ENCODE measurements around the gene FANCI.
A peak's percentile ranks its signal among the peaks of the same experiment; 100 is the strongest.

FANCI gene

GRCh38 chr15:89308236-89308635 lies 64.5 kb downstream of the FANCI start:
- DNase-seq = peak; percentile 54 to 64 (median 59)

GRCh38 chr15:89309993-89310392 lies 66.2 kb downstream of the FANCI start:
- no peak for DNase-seq

DNA sequence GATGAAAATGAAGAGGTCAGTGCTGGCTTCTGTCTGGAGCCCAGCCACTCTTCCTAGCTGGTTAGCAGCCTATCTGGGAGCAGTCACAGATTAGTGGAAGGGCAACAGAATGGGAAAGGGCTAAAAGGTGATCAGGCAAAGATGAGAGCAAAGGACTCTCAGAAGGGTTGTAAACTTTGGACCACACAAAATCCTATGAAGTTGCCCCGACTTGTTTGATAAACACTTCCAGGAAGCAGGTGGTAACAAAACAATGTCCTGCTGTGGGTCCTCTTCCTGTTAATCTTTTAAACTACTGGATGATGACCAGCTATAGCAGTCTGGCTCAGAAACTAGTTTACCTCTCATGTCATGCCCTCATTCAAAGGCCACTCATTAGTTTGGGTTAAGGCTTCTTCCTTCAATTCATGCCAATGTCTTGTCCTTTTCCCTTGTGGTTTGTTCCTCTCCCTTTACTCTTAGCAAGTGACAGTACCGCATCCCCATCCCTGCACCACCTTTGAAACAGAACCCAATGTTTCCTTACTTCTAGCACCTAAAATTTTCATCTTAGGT lies 71.7 kb downstream of the FANCI start:
- no peak for DNase-seq

DNA sequence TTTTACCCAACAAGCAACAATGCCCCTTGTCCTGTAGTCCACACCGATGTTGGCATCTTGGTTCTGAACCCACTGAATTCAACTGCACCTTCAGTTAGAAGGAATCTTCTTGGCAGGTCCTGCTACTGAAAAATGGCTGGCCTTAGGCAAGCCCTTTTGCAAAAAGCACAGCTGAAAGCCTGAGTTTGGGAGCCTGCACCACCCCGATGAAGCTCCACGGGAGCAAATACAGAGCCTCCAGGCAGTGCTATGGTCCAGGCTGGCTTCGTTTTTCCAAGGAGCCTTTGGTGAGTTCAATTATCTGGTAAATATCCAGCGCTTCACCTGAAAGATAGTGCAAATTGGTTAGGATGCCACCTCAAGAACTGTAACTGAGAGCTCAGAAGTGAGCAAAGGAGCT lies 72.7 kb downstream of the FANCI start:
- no peak for DNase-seq

- peak; percentile 76 to 86 (median 77) for DNase-seq
These were observed 73.5 kb downstream of the FANCI start for GRCh38 chr15:89317186-89317720.

DNA sequence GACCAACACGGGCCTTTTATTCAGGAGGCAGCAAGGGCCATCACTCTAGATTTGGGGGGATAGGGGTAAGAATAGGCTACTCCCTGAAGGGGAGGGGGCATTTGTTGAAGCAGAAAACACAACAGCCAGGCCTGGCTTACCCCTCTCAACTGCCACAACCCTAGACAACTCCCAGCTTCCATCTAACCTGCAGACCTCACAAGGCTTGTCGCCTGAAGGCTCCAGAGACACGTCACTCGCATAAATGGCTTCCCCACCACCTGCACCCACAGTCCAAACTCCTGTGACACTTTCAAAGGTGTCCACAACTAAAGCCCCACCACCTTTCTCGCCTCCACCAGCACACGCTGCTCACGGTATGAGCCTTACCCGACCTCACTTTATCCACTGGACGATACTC lies 75.9 kb downstream of the FANCI start:
- no peak for DNase-seq

DNA sequence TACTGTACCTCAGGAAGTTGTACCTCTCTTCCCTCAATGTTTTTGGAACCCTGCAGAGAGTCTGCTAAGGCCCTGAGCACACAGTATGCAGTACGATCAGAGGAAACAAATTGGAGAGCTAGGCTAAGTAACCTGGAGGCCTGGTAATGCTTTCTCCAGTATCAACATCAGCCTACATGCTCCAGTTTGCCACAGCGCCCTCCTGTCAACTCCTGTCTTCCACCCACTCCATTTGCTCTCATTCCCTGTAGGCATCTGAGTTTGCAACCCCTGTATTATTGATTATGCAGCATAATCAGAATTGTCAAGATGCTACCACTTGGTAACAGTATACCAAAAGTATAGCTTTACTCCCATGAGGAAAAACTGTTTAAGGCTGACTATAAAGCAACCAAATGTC lies 76.4 kb downstream of the FANCI start:
- no peak for DNase-seq

DNA sequence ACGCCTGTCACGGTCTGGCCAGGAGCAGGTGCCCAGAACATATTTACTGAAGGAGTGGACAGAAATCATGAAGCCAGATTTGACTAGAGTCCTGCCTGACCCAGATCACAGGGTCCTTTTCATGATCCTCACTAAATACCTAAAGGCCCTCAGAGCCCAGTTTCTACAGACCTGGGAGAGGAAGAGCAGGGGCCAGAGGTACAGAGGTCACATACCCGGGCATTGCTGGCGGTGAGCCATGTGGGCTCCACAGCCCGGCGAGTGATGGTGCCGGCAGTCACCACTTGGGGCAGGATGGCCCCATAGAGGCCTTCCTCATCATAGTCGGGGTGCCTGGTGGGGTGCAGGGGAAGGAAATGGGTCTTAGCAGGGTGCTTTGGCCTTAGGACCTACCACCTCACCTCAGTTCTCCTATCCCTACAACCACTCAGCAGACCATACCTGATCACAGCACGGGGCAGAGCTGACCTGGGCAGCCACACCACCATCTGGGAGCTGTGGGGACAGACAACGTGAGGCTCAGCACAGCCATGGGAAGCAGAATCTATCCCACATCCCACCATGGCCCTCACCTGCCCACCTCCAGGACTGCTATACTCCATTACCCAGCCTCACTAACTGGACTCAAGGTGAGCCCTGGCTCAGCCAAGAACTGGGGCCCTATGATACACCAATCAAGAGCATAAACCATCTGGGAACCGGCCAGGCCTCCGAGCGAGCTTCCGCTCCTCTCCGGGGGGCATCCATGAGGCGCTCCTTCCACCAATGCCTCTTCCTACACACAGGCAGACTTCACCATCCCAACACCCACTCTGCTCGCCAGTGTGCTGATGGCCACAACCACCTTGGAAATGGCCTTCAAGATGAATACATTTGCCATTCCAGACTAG lies 78.0 kb downstream of the FANCI start:
- DNase-seq = peak in 1 of 3 donors; percentile 25

- no peak for DNase-seq
These were observed 79.0 kb downstream of the FANCI start for GRCh38 chr15:89322822-89323221.

DNA sequence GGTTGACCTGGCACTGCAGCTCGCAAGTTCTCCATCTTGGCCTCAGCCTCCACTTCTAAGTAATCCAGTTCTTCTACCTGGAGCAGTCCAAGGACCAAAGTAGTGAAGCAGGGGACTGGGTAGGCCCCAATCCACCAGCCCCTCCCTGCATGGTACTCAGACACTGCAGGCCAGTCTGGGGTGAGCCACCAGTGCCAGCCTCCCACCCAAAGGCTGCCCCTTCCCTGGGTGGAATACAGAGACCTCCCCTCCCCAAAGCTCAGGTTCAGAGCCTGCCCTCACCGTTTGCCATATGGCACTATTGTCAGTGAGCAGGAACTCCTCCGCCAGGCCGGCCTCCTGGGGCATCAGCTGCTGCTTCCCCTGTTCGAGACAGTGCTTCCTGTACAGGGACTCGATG lies 80.0 kb downstream of the FANCI start:
- no peak for DNase-seq

GRCh38 chr15:89325039-89325803 lies 81.4 kb downstream of the FANCI start:
- DNase-seq = no peak

DNA sequence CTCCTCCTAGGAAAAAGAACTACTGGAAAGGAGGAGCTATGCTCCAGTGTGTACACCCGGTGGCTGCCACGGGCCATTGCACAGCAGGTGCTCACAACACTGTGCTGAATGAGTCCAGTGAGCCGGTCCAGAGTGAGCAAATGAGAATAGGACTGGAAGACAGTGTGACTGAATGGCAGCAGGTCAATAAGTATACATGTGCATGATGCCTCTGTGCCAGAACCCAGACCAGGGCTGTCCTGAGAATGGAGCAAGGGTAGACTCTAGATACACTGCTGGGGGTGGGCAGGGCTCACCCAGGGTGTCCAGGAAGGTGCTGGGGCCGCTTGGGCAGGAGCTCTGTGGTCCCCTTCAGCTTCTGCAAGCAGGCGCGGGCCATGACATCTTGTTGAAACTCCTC lies 82.5 kb downstream of the FANCI start:
- no peak for DNase-seq

DNA sequence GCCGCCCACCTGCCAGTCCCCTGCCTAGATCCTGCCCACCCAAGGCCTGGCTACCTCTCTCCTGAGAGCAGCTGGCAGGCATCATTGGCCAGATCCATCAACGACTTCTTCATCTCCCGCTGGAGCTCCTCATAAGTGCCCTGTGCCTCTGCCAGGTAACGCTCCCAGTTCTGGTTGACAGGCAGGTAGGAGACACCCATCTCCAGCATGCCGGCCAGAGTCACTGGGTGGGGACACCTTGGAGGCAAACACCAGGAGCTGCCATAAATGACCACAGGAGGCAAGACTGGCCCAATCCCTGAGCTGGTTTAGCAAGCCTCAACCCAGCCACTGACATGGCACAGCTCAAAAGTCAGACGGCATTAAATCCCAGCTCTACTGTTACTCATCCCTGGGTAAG lies 83.3 kb downstream of the FANCI start:
- DNase-seq = no peak

DNA sequence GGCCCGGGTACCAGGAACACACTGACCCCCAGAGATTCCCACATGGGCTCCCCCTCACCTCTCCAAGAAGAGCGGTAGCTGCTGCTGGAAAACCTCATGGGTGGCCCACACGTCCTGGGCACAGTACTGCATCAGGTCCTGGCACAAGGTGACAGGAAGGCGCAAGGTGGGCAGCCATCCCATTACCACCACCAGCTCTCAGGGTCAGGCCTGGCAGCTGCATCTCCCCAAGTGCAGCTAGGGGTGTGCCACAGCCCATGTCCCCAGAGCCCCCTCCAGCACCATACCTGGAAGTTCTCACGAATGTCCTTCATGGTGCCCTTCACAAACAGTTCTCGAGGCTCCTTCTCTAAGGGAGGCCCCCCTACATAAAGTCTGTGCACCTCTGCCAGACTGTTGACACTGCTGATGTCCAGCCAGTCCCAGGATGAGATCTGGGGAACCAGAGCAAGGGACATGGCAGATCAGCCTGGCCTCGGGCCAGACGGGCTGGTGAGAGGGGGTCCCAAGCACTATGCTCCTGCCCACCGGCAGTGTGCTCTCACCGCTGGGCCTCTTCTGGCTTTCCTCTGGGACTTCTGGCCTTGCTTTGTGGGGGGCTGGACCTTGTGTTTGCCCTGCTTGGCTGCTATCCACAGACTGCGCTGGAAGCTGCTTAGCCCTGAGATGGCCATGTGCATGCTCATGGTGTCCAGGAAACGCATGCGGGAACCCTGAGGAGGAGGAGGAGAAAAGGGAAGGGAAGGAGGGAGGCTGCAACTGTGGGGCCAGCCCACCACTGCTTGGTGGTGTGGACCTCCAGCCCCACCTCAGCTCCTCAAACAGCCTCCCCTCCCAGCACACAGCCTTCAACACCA lies 84.8 kb downstream of the FANCI start:
- no peak for DNase-seq

- no peak for DNase-seq
These were observed 85.7 kb downstream of the FANCI start for GRCh38 chr15:89329329-89330084.

DNA sequence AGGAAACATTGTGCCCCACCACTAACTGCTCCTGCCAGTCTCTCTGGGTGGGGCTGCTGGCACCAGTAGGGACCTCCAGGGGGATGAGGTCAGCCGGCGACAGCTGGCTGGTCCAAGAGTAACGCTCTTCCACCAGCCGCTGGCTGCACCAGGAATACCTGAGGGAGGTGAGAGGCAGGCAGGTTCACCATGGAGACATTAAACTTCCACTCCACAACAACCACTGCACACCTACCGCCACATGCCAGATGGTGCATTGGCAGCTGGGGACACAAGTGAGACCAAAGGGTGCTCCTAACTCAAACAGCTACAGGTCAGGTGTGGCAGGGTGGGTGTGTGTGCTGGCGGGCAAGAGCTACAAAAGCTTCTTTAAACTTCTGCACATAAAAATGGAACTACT lies 86.3 kb downstream of the FANCI start:
- DNase-seq = no peak

DNA sequence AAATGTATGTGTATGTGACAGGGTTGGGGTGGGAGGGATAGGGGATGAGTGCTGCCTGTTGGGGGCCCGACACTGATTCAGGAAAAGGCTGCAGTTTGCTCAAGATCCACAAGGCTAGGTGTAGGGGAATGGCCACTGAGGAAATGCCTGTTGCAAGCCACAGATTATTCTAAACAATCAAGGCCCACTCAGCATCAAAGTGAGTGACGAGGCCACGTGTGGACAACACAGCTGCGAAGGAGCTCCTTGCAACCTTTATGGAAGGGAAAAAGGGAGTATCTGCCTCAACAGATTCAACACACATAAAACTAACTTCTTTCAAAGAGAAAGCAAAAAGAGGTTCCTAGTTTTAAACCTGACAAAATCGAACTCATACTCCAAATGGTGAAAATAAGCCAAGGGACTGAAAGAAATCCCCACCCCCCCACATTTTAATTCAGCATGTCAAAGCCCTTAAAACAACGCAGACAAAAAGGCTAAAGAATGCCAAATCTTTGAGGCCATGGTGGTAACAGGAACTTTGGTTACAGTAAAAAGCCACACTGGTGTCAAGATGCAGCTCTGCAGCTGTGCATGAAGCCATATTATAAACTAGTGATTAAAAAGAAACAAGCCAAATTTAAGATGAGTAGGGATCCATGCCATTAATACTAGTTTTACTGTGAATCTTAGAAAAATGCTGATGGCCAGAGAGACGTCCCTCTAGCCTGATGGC lies 87.3 kb downstream of the FANCI start:
- no peak for DNase-seq

DNA sequence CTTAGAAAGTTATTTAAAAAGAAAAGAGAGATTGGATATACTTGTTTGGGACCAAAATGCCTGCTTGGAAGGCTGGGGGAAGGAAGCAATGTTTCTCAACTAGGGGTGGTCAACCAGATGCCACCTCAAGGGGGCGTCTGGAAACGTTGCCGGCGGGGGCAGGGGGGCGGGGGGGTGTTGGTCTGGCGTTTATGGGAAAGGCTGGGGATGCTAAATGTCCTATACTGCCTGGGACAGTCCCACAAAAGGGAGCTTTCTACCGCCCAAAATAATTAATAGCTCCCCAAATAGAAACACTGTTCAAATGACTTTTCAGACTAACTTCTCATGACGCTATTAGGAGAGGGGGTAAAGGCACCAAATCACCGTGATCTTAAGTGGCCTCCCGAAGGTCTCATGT lies 88.7 kb downstream of the FANCI start:
- peak; percentile 36 to 62 (median 40) for DNase-seq

- DNase-seq = no peak
These were observed 89.5 kb downstream of the FANCI start for GRCh38 chr15:89333011-89333860.

DNA sequence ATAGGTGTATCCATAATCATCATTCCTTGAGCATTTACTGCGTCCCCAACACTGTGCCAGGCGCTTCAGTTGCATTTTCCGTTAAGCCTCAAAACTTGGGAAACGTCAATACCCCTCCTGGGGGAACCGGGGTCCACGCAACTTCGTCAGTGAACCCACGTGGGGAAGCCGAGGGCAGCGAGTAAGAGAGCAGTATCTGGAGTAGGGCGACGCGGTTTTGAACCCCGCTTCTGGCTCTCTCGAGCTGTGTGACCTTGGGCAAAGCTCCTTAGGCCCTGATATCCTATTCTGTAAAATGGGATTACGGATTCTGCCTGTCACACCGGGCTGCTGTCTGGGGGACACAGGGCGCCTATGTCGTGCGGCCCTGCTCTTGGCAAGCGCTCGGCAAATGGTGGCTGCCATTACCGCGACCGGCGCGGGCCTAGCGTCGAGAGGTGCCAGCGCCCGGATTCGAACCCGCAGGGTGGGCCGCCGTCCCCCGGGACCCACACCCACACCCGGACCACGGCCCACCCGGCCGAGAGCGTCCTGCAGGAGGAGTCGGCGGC lies 90.3 kb downstream of the FANCI start:
- DNase-seq = no peak

All from suppressor macrophage treated with lipopolysaccharide for 1 hour (primary cell).